VCaP (cell line): ENCODE results near the gene ANGPTL4.

ENCODE experiments used
- H3K27ac ChIP-seq: fragments of 450-650 bp; 2 replicates; pipeline ENCODE4 v1.5.1; 2017
- CTCF ChIP-seq: fragments of 450-650 bp; conservative IDR thresholded peaks from 2 replicates; pipeline ENCODE4 v1.5.1; 2017; ENCODE audit warnings: mild to moderate bottlenecking, moderate library complexity

ANGPTL4 gene

GRCh38 chr19:8423817-8424223 lies 59.9 kb downstream of the ANGPTL4 start:
- no peak for TF ChIP-seq CTCF
- no peak overlapping the region for H3K27ac ChIP-seq
